K562 (cell line): ENCODE results near the gene OST4. TPM values are rescaled to one million over a fixed set of nuclear protein-coding genes. Genes with fewer than 3 reads are reported as not detected.

Source experiments
- BDP1 ChIP-seq: IDR thresholded peaks from 3 replicates; pipeline ENCODE4 v1.6.1; 2011; ENCODE audit not compliant: insufficient read length, insufficient read depth
- DACH1 ChIP-seq: fragments of 450-650 bp; IDR thresholded peaks from 2 replicates; pipeline ENCODE4 v1.6.1; 2018; ENCODE audit not compliant: partially characterized antibody
- ID3 ChIP-seq, 2 experiments: fragments of 250-450 bp in 1 of 2; fragments of 450-650 bp in 1 of 2; sonication (Bioruptor Pico) in 1 of 2; IDR thresholded peaks; 2 replicates each; pipeline versions ENCODE4 v1.6.1 to v1.8.0; 2016 to 2021; ENCODE audit warnings: mild to moderate bottlenecking in 2 of 2, moderate library complexity in 2 of 2, missing compliant biosample characterization in 1 of 2, missing genetic modification characterization in 1 of 2
- NCOA2 ChIP-seq, 2 experiments: fragments of 450-650 bp; IDR thresholded peaks; 2 replicates each; pipeline ENCODE4 v1.6.1; 2018; ENCODE audit warnings: mild to moderate bottlenecking in 2 of 2, moderate library complexity in 1 of 2; ENCODE audit not compliant: partially characterized antibody in 2 of 2
- NFRKB ChIP-seq: fragments of 450-650 bp; IDR thresholded peaks from 2 replicates; pipeline ENCODE4 v1.6.1; 2016; ENCODE audit warnings: low read depth
- PATZ1 ChIP-seq: fragments of 250-450 bp; sonication (Bioruptor Pico); IDR thresholded peaks from 2 replicates; pipeline ENCODE4 v1.5.0; 2020; ENCODE audit warnings: mild to moderate bottlenecking, borderline replicate concordance
- POLR2G ChIP-seq: fragments of 200-400 bp; formaldehyde crosslinking; IDR thresholded peaks from 2 replicates; pipeline ENCODE4 v1.6.1; 2017; ENCODE audit warnings: low read depth, mild to moderate bottlenecking, antibody characterized with exemption, low read length, moderate library complexity
- RFX7 ChIP-seq: fragments of 250-450 bp; sonication (Bioruptor Pico); IDR thresholded peaks from 2 replicates; pipeline ENCODE4 v1.5.1; 2021; ENCODE audit warnings: mild to moderate bottlenecking
- ZBTB40 ChIP-seq, 2 experiments: fragments of 450-650 bp in 1 of 2; sonication (generic) in 1 of 2; formaldehyde crosslinking in 1 of 2; IDR thresholded peaks; 2 replicates each; pipeline versions ENCODE4 v1.7.1 to v1.9.0; 2016 to 2022; ENCODE audit warnings: inconsistent platforms in 1 of 2, mild to moderate bottlenecking in 1 of 2, missing genetic modification reagents in 1 of 2
- polyA plus RNA-seq, 8 experiments: library from polyadenylated mRNA; depleted of rRNA in 4 of 8; stranded (reverse) in 5 of 8; unstranded in 3 of 8; fragments of >200 nt; fragmentation: Nextera tagmentation in 2 of 8; fragmentation: Illumina TruSeq in 1 of 8; extraction: Ambion mirVana in 2 of 8; extraction: Trizol in 1 of 8; gene quantifications; 2 replicates each; pipeline versions ENCODE4 v1.2.1 to v1.2.3, GENCODE V29; 2011 to 2014; ENCODE audit warnings: inconsistent platforms in 1 of 8, missing spikeins in 1 of 8
- total RNA-seq, 7 experiments: library from RNA; depleted of rRNA in 6 of 7; stranded (reverse); fragments of >200 nt in 6 of 7; fragmentation: Illumina TruSeq in 2 of 7; extraction: Trizol in 2 of 7; gene quantifications; 2 replicates each; pipeline versions ENCODE4 v1.2.1 to v1.2.3, GENCODE V29; 2011 to 2021; ENCODE audit warnings: low replicate concordance in 1 of 7
- TF ChIP-seq, protein P1 (sequence below), 2 experiments: fragments of 450-650 bp in 1 of 2; sonication (generic) in 1 of 2; formaldehyde crosslinking; conservative IDR thresholded peaks; 2 replicates each; pipeline versions ENCODE4 v1.4.0 to v1.8.1; 2020 to 2022; ENCODE audit warnings: mild to moderate bottlenecking in 1 of 2, missing genetic modification reagents in 1 of 2
- TF ChIP-seq, protein P2 (sequence below): fragments of 450-650 bp; IDR thresholded peaks from 2 replicates; pipeline ENCODE4 v1.6.1; 2018; ENCODE audit warnings: mild to moderate bottlenecking, low read depth; ENCODE audit not compliant: partially characterized antibody

Gene OST4
- total and polyA plus RNA-seq, 9 of the 15 experiments (the other 6 are each of a cell fraction or from before 2014, with no cell fraction given) = 186 to 1,155 (median 355) TPM

DNA sequence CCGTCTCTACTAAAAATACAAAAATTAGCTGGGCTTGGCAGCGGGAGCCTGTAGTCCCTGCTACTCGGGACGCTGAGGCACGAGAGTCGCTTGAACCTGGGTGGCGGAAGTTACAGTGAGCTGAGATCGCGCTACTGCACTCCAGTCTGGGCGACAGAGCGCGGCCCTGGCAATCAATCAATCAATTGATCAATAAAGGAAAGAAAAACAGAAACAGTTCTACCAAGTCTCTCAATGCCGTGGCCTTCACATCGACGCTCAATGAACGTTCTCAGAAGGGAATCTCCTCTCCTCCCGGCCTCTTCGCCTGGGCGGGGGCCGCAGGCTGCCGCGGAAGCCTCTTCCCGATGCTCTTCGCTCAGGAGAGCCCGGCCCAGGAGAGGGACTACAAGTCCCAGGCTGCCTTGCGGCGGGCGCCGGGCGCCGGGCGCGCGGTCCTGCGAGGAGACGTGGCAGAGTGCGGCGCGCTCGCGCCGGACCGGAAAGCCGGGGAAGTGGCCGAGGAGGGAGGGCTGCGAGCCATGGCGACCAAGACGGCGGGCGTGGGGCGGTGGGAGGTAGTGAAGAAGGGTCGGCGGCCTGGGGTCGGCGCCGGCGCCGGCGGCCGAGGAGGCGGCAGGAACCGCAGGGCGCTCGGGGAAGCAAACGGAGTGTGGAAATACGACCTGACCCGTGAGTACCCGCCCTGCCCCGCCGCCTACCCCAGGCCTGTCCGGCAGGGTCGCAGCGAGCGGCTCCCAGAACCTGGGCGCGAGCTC, 38.8 kb downstream of the OST4 start, which contains the start of gene TMEM214 (continued):
- TF ChIP-seq ZBTB40 (IDR thresholded peaks at IDR 0.05) (peak; percentile 27; the same call in 1 of the 2 replicates), ZBTB40 (CRISPR knock-in tag; IDR thresholded peaks at IDR 0.05) (no peak), ID3 (CRISPR knock-in tag; IDR thresholded peaks at IDR 0.05) (no peak), ID3 (tag; IDR thresholded peaks at IDR 0.05) (no peak), DACH1 (no peak), POLR2G (peak; percentile 99), RFX7 (CRISPR knock-in tag) (no peak), NCOA2 (IDR thresholded peaks at IDR 0.05; ENCODE audit: partially characterized antibody in 2 of 2) (no peak), PATZ1 (CRISPR knock-in tag) (no peak), NFRKB (no peak), BDP1 (no peak)
- TF ChIP-seq, protein P1, sequence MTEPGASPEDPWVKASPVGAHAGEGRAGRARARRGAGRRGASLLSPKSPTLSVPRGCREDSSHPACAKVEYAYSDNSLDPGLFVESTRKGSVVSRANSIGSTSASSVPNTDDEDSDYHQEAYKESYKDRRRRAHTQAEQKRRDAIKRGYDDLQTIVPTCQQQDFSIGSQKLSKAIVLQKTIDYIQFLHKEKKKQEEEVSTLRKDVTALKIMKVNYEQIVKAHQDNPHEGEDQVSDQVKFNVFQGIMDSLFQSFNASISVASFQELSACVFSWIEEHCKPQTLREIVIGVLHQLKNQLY (CRISPR knock-in tag; conservative IDR thresholded peaks at IDR 0.05) = no peak
- TF ChIP-seq, protein P2, sequence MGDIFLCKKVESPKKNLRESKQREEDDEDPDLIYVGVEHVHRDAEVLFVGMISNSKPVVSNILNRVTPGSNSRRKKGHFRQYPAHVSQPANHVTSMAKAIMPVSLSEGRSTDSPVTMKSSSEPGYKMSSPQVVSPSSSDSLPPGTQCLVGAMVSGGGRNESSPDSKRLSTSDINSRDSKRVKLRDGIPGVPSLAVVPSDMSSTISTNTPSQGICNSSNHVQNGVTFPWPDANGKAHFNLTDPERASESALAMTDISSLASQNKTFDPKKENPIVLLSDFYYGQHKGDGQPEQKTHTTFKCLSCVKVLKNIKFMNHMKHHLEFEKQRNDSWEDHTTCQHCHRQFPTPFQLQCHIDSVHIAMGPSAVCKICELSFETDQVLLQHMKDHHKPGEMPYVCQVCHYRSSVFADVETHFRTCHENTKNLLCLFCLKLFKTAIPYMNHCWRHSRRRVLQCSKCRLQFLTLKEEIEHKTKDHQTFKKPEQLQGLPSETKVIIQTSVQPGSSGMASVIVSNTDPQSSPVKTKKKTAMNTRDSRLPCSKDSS = no peak
